ENCODE measurements around the gene GALNT17.
"Not testable (repeated sequence)": the region's sequence is repeated elsewhere in the genome, so short reads cannot be mapped to it uniquely, and the experiment has no call there.

GALNT17 gene

DNA sequence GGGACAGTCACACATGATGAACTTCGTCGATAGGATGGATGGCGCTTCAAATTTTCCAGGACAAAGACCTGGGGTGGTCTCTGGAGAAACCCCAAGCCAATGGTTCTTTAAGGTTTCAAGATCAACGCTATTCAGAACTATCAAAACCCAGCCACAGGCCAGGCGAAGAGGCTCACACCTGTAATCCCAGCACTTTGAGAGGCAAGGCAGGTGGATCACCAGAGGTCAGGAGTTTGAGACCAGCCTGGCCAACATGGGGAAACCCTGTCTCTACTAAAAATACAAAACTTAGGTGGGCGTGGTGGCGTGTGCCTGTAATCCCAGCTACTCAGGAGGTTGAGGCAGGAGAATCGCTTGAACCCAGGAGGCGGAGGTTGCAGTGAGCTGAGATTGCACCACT is 511.1 kb downstream of the GALNT17 start:
- not testable (repeated sequence) for DNase-seq

DNA sequence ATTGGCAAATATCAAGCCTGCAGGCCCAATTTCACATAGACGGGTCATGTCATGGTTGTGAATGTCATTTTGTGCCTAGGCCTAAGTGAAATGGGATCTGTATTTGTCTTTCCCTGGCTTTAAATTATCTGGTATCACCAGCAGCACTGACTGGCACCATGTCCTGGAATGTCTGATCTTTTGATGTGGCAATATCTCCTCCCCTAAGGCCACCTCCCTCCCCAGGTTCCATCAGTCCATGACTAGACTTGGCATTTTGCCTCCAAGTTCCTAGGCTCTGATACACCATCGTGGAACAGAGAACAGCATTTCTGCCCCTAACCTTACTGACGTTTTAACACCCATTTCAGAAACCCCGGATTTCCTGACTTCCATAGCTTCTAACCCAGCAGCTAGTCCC is 513.9 kb downstream of the GALNT17 start:
- no peak for DNase-seq

DNA sequence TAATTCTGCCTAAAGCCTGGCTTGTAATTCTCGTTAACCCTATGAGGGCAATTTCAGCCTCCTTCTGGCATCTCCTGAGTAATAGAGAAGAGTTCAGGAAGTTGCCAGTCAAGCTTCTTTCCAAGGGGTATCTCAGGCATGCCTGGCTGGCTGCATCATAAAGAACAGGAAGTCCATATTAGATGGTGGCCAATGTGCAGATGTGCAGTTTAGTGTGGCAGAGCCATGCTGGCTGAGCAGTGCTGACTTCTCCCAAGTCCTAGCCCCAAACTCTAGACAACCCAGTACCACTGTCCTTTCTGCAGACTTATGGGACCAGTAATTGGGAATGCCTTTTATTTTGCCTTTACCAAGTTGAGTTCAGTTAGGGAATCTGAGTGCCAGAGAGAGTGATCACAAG is 517.9 kb downstream of the GALNT17 start:
- DNase-seq: no peak

DNA sequence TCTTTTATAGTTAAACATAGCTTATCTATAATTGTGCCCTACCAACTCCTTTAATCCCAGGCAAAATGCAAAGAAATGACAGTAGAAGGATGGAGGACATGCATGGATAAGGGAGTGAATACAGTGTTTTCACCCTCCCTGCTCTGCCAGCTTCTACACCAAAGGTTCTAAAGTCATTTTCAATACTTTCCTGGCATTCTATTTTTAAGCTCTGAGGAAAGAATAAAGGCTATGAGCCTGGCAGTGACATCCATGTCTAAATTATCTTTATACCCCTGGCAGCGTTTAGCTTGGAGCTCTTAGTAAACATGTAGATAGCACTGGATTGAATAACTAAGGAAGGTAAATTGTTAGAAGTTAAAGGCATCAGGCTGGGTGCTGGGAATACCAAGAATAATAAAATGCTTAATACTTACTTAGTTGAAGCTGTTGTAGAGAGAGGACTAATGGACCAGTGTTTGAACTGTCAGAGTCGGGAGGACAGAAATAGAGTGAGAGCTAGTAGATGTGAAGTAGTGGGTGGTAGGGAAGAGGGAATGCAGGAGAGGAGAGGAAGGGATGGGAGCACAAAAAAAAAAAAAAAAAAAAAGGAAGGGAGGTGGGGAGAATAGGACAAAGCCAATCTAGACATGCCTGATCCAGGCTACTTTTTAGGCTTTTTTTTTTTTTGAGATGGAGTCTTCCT is 518.9 kb downstream of the GALNT17 start:
- DNase-seq: no peak

DNA sequence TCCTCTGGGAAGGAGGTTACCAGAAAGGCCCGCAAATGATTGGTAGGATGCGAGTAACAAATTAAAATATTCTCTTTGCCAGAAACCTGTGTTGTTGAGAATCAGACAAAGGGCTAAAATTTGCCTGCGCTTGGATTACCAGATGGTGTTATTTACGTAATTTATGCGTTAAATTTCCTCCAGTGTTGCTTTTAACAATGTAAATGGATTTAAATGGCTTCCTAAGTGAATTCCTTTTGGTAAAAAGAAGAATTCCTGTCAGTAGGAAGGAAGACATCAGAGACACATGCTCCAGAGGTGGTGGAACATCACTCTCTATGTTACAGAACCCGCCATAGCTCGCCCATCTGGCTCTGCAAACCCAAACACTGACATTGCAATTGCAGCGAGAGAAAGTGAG is 520.6 kb downstream of the GALNT17 start:
- DNase-seq: no peak

DNA sequence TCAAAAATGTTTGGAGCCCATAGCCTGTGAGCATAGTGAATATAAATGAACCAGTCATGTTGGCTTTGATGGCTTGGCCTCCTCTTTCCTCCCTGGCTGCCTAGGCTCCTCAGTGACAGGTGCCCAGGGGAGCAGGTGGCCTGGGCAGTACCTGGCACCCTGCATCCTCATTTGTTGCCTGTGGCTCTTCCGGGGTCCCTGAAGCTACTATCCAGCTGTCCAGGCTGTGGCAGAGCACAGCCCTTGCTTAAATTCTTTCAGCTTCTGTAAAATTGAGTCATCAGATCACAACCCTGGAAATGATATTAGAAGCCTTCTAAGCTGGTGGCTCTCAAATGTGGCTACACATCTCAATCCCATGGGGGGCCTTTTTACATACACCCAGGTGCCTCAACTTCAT is 525.4 kb downstream of the GALNT17 start:
- no peak for DNase-seq

DNA sequence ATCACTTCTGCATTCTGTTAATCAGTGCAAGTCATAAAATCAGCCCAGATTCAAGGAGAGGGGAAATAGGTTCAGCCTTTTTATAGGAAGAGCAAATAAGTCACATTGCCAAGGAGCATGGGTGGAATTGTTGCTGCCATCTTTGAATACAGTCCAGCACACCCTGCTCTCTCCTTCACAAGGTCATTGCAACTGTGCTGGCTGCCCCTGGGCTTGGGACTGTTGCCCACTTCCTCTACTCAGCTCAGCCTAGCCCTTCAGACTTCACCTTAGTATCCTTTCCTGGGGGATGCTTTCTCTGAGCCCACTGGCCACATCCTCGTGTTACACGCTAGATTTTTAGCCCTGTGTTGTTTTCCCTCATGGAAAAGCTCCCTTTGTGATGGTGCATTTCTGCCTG is 527.7 kb downstream of the GALNT17 start:
- DNase-seq: no peak

DNA sequence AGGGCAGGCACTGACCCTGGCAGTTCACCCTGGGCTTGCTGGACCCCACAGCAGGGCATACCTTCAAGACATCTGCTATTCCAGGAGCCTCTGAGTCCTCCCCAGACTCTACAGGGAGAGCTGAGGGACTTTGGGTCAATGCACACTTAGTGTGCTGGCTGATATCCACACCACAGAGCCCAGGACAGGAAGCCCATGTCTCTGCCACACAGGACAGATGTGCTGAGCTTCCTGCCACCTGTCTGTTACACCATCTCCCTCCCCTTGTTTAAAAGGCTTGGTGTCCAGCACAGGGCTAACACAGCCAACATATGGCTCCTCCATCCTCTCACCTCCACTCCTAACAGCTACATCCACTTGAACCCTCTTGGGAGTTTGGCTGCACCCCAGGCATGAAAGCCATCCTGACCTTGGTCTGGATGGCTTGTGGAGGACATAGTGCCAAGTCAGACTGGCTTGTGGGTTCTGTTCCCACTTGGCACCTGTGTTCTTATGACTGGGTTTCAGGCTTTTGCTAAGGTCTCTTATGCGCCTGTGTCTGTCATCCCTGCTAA is 529.8 kb downstream of the GALNT17 start:
- DNase-seq: no peak

DNA sequence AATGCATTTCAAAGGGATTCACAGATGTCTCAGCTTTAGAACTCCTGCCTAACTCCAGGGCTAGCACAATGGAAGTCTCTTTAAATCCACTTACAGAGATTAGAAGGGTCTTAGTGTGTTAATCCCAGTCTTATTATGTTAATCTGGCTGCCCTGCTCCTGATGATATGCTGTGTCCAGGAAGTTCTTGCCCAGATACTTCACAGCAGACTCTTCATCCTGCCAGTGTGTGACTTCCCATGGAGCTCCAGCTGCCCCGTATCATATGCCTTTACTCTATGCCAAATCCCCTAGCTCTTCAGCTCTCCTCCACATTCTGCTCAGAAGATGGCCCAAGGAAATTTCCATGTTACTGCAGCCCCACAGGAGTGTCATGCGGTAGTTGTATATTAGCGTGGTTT is 533.8 kb downstream of the GALNT17 start:
- no peak for DNase-seq

DNA sequence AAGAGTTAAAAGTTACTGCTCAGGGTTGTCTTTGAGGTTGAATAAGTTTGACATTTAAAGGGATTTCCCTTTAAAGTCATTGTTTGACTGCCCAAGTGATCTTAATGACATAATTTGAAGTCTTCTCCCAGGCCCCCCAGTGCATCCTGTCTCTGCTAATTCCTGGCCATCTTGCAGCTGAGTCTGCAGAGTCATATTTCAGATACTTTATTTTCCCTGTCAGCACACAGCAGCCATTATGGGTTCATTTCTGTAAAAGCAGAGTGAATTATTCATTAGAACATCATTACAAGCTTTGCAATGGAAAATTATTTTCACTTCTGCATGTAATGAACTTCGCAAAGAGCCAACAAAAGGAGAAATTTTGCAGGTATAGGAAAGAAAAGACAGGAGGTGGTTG is 536.6 kb downstream of the GALNT17 start:
- no peak for DNase-seq

DNA sequence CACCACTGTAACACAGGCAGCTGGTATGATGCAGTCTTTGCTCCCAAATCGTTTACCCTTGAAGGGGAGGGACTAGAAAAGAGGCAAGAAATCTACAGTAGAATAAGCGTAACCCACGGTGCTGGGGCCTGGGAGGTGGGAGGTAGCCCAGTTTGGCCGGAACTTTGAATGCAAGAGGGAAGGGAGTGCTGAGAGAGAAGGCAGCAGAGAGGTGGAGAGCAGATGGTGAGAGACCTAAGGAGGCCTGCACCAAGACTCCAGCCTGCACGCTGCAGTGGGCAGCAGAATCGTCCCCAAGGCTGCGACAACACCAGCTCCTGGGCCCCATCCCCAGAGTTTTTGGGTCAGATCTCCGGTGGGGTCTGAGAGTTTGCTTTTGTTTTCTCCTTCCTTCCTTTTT is 547.5 kb downstream of the GALNT17 start:
- DNase-seq: peak; percentile 12

DNA sequence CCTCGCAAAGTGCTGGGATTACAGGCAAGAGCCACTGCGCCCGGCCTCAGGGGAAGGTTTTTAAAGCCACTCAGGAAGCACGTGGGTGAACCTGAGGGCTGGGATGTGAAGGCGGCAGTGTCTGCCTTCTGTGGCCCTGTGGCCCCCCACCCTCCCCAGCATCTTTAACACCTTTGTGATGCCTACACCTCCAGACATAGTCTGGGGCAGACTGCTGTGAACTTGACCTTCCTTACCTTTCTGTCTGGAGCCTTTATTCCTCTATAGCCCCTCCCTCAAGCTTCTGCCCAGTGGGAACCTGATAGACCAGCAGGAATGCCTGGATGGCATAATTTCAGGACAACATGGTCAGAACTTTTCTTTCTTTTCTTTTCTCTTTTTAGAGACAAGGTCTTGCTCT is 550.2 kb downstream of the GALNT17 start:
- peak; percentile 60 for DNase-seq

DNA sequence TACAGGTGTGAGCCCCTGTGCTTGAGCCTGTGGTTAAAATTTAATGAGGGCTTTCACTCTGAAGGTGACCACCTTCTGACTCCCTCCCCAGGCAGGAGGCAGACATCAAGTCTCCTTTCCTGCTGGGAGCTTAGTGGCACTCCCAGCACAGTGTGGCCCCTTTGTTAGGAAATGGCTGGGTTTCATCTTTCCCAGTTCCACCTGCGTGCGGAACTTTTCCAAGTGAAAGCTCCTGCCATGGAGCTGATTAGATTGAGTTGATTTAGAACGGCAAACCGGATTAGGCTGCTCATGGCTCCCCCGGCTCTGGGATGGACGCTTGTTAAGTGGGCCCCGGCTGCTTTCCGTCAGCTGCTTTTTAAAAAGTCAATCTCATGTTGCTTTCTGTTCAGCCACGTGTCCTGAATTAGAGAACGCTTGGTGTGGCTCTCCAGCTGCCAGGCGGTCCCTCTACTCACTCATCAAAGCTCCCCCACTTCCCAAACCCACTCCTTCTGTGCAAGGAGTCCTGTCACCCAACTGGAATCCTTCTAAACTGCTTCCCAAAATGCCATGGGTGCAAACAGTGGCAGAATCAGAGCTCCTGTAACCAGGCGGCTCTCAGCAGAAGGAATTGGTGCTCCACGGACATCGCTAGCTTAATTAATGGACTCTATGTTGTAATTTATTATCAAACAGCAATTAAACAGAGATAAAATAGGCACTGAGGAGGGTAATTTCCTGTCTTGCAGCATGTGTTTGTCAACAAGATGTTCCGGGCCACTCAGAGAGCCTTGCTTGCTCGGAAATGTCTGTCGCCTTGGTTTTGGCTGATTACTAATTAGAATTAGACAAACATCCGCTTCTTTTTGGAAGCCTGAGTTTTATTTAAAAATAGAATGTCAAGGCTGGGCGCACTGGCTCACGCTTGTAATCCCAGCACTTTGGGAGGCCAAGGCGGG is 551.2 kb downstream of the GALNT17 start:
- DNase-seq: peak; percentile 92

DNA sequence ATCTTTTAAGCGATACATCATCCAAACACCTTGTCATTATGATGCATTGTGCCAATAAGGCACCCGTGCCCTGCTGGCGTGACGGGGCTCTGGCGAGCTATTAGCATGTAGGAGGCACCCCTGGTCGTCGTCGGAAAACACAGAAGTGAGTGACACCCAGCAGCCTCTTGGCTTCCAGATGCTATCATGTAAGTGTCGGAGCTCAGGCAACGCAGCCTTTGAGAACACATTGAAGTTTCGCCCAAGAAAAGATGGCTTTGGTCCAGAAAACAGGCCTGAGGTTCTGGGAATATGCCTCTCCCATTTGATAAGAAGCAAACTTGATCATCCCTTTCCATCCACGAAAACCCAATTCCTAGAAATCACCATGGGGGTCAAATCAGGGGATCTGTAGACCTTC is 555.3 kb downstream of the GALNT17 start:
- no peak for DNase-seq

DNA sequence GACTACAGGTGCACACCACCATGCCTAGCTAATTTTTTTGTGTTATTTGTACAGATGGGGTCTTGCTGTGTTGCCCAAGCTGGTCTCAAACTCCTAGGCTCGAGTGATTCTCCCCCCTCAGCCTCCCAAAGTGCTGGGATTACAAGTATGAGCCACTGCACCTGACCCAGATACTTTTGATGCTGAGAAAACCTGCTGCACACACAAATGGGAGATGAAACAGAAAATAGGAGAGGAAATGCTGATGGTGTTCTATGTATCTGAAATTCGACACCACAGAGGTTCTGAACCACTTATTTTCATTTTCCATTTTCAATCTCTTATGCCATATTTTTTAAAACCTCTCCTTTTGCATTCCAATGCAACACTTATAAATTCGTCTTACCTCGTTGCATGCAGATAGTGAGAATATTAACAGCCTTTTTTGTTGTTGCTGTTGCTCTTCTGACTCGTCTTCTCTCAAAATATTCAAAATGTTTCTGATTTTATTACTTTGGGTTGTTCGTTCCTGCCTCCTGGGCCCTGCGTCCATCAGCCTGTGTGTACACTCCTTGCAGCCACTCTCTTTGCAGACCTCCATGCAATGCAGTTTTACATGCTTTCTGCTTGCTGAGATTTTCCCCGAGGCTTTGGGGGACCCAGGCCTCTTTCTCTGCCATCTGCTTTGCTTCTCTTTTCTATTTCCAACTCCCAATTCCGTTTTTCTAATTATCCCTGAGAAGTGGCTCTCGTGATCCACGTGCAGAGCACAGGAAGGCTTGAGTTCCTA is 556.1 kb downstream of the GALNT17 start:
- no peak for DNase-seq

DNA sequence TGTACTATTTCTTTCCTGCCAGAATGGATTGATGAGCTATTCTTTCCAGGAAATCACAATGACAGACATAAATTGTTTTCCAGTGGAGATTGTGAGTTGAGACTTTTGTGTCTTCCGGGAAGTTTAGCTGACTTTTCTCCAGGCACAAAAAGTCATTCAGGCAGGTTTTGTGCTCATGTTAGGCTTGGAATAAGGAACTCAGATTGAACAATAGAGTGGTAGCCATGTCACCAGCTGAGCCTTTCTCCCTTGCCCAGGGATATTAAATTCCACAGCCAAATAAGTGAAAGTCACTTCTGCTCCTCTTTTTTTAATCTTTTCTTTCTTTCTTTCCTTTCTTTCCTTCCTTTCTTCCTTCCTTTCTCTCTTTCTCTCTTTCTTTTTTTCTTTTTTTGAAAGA is 559.6 kb downstream of the GALNT17 start:
- DNase-seq: no peak

DNA sequence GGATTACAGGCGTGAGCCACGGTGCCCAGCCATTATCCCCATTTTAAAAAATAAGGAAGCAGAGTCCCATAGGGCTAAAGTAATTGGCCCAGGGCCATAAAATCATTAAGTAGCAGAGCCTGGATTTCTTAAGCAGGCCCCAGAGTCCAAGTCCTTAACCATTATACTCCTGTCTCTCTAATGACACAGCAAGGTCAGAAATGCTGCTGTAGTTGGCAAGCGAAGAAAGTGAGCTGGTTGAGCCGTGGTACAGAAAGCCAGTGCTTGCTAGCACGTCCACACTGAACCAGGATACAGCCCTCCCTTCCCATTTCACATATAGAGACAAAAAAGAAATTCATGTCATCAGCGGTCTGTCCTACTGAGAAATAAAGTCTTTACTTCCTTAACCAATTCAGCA is 562.7 kb downstream of the GALNT17 start:
- peak; percentile 33 for DNase-seq

DNA sequence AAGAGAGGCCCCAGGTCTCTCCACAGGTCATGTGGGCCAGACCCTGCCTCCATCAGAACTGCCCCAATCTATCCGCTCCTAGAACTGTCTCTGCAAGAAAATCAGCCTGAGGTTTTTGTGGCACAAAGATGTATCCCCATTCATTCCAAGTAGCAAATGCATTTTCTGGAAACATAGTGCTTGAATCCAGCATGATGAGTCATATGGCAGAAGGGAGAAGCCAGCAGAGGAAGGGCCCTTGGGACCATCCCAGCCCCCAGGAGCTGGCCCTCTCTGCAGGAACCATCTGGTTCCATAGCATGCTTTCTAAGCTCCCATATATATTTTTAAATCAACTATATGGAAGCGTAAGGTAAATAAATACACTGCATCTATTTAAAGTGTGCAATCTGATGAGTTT is 563.2 kb downstream of the GALNT17 start:
- peak; percentile 27 for DNase-seq

DNA sequence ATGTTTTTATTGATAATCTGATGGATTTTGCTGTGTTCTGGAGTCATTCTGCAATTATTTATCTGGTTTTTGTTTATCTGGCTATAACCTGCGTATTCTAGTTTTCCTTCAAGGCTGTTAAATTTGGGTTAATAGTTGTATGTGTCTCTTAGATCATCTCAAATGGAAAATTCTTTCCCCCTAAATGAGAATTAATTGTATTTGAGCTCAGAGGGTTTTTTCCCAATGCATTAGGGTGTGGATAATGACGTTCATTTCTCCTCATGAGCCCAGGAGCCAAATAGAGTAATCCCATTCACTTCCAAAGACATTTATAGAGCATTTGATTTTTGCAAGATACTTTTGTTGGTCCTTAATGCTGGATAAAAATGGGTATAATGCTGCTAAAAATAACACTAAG is 564.6 kb downstream of the GALNT17 start:
- no peak for DNase-seq

DNA sequence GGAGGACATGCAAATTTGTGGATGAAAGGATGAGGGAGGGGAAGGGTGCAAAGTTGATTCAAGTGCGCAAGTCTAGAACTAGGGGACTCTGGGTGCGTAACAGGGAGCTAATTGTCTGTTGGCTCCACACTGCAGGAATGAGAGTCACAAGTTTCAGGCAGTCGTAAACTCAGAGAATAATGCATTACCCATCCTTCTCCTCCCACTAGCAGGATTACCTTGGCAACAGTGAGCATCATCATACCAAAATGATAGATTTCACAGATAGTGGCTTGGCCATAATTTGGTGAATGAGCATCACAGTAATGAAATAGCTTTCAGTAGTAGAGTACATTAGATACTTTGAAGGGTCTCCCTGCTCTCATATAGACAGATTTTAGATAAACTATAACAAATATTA is 565.5 kb downstream of the GALNT17 start:
- DNase-seq: no peak

DNA sequence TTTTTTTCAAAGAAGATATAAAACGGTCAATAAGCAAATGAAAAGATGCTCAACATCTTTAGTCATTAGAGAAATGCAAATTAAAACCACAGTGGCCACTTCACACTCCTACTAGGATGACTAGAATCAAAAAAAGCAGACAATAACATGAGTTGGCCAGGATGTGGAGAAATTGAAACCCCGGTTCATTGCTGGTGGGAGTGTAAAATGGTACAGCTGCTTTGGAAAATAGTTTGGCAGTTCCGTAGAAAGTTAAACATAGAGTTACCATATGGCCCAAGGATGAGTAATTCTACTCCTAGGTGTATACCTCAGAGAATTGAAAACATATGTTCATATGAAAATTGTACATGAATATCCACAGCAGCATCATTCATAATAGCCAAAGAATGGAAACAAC is 573.3 kb downstream of the GALNT17 start:
- no peak for DNase-seq

DNA sequence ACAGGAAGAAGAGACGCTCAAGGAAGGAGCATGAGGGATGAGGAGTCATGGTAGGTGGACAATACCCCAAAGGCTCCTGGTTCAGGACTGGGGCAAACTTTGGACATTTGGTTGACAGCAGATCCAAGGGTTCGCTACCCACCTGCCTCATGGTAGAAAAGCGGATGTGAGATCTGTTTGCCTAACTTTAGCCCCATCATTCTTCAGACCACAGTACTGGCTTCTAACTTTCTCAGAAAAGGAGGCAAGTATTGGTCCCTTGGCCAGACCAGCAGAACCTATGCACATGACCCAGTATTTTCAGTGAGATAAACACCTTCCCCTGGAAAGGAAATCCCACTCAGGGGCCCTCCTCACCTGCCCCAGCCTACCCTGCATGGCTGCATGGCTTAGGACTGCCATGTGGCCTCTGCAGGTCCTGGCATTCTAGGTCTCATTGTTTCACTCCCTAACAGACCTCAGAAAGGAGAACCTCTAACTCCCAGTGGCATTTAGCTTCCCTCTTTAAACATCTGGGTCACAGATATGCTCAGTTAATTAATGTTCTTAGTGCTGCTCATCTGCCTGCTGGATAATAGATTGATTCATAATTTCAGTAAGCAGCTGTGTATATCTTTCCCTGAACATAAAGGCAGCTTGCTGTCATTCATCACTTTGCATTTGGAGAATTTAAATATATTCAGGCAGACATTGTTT is 574.1 kb downstream of the GALNT17 start:
- peak; percentile 40 for DNase-seq

DNA sequence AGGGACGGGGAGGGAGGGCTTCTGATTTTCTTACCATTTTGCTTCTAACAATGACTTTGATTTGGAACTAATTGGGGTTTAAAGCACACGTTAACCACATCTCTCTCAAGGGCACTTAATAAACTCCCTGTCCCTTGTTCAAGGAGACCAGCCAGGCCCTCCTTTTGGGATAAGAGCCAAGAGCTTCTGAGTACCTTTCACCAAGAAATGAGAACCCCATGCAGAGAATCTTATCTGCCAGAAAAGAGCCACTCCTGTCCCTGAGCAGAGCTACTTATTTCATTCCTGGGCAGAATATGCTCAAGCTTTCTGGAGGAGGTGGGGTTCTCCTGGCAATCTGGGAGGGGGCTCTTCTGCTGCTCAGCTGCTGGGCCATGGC is 574.6 kb downstream of the GALNT17 start:
- no peak for DNase-seq

Measured in NCI-H69 (cell line).